Sigmoid colon (tissue), 4 donors: ENCODE results near the gene EFNA5.

Experiments used
- EP300 ChIP-seq, 4 donors: sonication (generic); formaldehyde crosslinking; IDR thresholded peaks; one replicate each; pipeline ENCODE4 v1.6.1; 2017; ENCODE audit warnings: antibody characterized with exemption in 4 of 4
- POLR2A ChIP-seq, 2 donors: fragments of 450-650 bp; IDR thresholded peaks; one replicate each; pipeline ENCODE4 v1.6.1; 2016; ENCODE audit warnings: antibody characterized with exemption in 2 of 2, mild to moderate bottlenecking in 2 of 2, moderate library complexity in 2 of 2
- POLR2AphosphoS5 ChIP-seq, 4 donors: sonication (generic); formaldehyde crosslinking; IDR thresholded peaks; one replicate each; pipeline ENCODE4 v1.6.1; 2017; ENCODE audit warnings: antibody characterized with exemption in 4 of 4
- TF ChIP-seq, protein P1 (sequence below), 4 experiments: fragments of 450-650 bp in 3 of 4; fragments of 200-600 bp in 1 of 4; IDR thresholded peaks; one replicate each; pipeline ENCODE4 v1.5.1; 2016 to 2019; ENCODE audit warnings: antibody characterized with exemption in 4 of 4, mild to moderate bottlenecking in 3 of 4, moderate library complexity in 2 of 4

DNA sequence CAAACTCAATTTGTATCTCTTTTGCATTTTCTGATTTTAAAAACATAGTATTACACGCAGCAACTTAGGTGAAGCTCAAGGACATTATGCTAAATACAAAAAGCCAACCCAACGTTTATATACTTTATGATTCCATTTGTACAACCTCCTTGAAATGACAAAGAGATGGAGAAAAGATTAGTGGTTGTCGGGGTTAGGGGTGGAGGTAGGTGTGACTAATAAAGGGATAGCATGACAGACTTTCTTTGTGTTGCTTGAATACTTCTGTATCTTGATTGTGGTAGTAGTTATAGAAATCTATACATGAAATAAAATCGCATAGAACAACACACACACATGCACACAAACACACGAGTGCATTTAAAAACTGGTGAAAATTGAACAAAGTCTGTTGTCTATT lies 42.5 kb upstream of the EFNA5 start:
- TF ChIP-seq, protein P1, sequence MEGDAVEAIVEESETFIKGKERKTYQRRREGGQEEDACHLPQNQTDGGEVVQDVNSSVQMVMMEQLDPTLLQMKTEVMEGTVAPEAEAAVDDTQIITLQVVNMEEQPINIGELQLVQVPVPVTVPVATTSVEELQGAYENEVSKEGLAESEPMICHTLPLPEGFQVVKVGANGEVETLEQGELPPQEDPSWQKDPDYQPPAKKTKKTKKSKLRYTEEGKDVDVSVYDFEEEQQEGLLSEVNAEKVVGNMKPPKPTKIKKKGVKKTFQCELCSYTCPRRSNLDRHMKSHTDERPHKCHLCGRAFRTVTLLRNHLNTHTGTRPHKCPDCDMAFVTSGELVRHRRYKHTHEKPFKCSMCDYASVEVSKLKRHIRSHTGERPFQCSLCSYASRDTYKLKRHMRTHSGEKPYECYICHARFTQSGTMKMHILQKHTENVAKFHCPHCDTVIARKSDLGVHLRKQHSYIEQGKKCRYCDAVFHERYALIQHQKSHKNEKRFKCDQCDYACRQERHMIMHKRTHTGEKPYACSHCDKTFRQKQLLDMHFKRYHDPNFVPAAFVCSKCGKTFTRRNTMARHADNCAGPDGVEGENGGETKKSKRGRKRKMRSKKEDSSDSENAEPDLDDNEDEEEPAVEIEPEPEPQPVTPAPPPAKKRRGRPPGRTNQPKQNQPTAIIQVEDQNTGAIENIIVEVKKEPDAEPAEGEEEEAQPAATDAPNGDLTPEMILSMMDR (IDR thresholded peaks at IDR 0.05): no peak
- no peak for TF ChIP-seq POLR2AphosphoS5 (IDR thresholded peaks at IDR 0.05)
- TF ChIP-seq EP300 (IDR thresholded peaks at IDR 0.05): no peak
- no peak for TF ChIP-seq POLR2A (IDR thresholded peaks at IDR 0.05)
